K562 (cell line): ENCODE data around the gene PLEKHM2.
A peak's percentile ranks its signal among the peaks of the same experiment; 100 is the strongest.

Experiments
- CAMTA2 ChIP-seq: fragments of 250-450 bp; sonication (Bioruptor Pico); conservative IDR thresholded peaks from 2 replicates; pipeline ENCODE4 v1.5.1; 2022
- CBX5 ChIP-seq: IDR thresholded peaks from 2 replicates; pipeline ENCODE4 v1.6.1; 2014; ENCODE audit warnings: low read depth, borderline replicate concordance
- E2F1 ChIP-seq: sonication (generic); formaldehyde crosslinking; IDR thresholded peaks from 2 replicates; pipeline ENCODE4 v1.8.1; 2023; ENCODE audit warnings: mild to moderate bottlenecking, missing genetic modification reagents, moderate library complexity
- EP300 ChIP-seq: IDR thresholded peaks from 2 replicates; pipeline ENCODE4 v1.6.1; 2012; ENCODE audit warnings: low read length, improper control_type of control experiment
- EZH2 ChIP-seq: IDR thresholded peaks from 2 replicates; pipeline ENCODE4 v1.6.1; 2012; ENCODE audit warnings: low read depth, mild to moderate bottlenecking, inconsistent platforms, low read length, borderline replicate concordance
- HNRNPUL1 ChIP-seq: fragments of 200-400 bp; formaldehyde crosslinking; IDR thresholded peaks from 2 replicates; pipeline ENCODE4 v1.6.1; 2017; ENCODE audit warnings: low read length
- PHTF2 ChIP-seq: fragments of 250-450 bp; sonication (Bioruptor Pico); IDR thresholded peaks from 2 replicates; pipeline ENCODE4 v1.5.0; 2021; ENCODE audit warnings: mild to moderate bottlenecking
- POLR2AphosphoS5 ChIP-seq: IDR thresholded peaks from 2 replicates; pipeline ENCODE4 v1.6.1; 2011; ENCODE audit warnings: mild to moderate bottlenecking, low read depth, low read length, moderate library complexity; ENCODE audit not compliant: control insufficient read depth, insufficient read depth
- SMAD1 ChIP-seq: fragments of 150-350 bp; IDR thresholded peaks from 2 replicates; pipeline ENCODE4 v1.6.1; 2014; ENCODE audit warnings: low read length, low read depth; ENCODE audit not compliant: partially characterized antibody
- SP1 ChIP-seq: sonication (generic); formaldehyde crosslinking; IDR thresholded peaks from 2 replicates; pipeline ENCODE4 v1.8.1; 2022; ENCODE audit warnings: mild to moderate bottlenecking, missing genetic modification reagents
- TCF7L2 ChIP-seq: fragments of 150-350 bp; IDR thresholded peaks from 2 replicates; pipeline ENCODE4 v1.6.1; 2016; ENCODE audit warnings: low read depth, mild to moderate bottlenecking, low read length, moderate library complexity
- USF1 ChIP-seq: sonication (generic); formaldehyde crosslinking; IDR thresholded peaks from 2 replicates; pipeline ENCODE4 v1.9.0; 2022; ENCODE audit warnings: mild to moderate bottlenecking, missing genetic modification reagents
- ZBTB2 ChIP-seq: fragments of 450-650 bp; IDR thresholded peaks from 2 replicates; pipeline ENCODE4 v1.6.1; 2016; ENCODE audit warnings: antibody characterized with exemption
- ZFX ChIP-seq: sonication (generic); formaldehyde crosslinking; IDR thresholded peaks from 2 replicates; pipeline ENCODE4 v1.8.0; 2022; ENCODE audit warnings: mild to moderate bottlenecking, missing genetic modification reagents, moderate library complexity

GRCh38 chr1:15734296-15734695 lies 50.2 kb downstream of the PLEKHM2 start:
- TF ChIP-seq ZBTB2 (no peak), TCF7L2 (no peak), E2F1 (CRISPR knock-in tag) (no peak), EZH2 (no peak), ZFX (CRISPR knock-in tag) (no peak), USF1 (no peak), SP1 (CRISPR knock-in tag) (no peak), CBX5 (no peak), SMAD1 (no peak), CAMTA2 (CRISPR knock-in tag) (no peak), PHTF2 (no peak), EP300 (no peak), POLR2AphosphoS5 (0 out of 2 replicates have a peak, but pooled peaks have one; percentile 12), HNRNPUL1 (no peak)
